HG02938 (cell line): ENCODE results near the gene PLVAP.

ENCODE experiments used
- ATAC-seq: cut with Tn5 transposase; IDR thresholded peaks from one replicate; pipeline ENCODE4 v1.9.1; 2021; ENCODE audit warnings: mild to moderate bottlenecking, moderate library complexity; ENCODE audit not compliant: unreplicated experiment

Gene PLVAP

GRCh38 chr19:17376935-17377600, at the start of gene PLVAP:
Gene PLVAP (minus strand): TSS chr19:17377342. CDS start chr19:17377288, 54 bp downstream.
- ATAC-seq = no peak

GRCh38 chr19:17424743-17425365, 47.7 kb upstream of the PLVAP start:
- ATAC-seq = no peak

GRCh38 chr19:17423429-17424208, 46.5 kb upstream of the PLVAP start:
- no peak for ATAC-seq

GRCh38 chr19:17421942-17422341, 44.8 kb upstream of the PLVAP start:
- no peak for ATAC-seq

- no peak for ATAC-seq
These were observed 43.4 kb upstream of the PLVAP start for GRCh38 chr19:17420475-17420924.

- peak; percentile 87 for ATAC-seq
These were observed 42.7 kb upstream of the PLVAP start, which contains the start of gene MVB12A for GRCh38 chr19:17419621-17420474. Gene MVB12A (plus strand): TSS chr19:17420047. CDS start chr19:17420136, 89 bp downstream.

- no peak for ATAC-seq
These were observed 42.0 kb upstream of the PLVAP start for GRCh38 chr19:17419154-17419620.

GRCh38 chr19:17418710-17419109, 41.6 kb upstream of the PLVAP start:
- ATAC-seq = no peak

GRCh38 chr19:17415121-17415520, 38.0 kb upstream of the PLVAP start:
- ATAC-seq = no peak

GRCh38 chr19:17414097-17414496, 37.0 kb upstream of the PLVAP start:
- no peak for ATAC-seq

- no peak for ATAC-seq
These were observed 34.7 kb upstream of the PLVAP start for GRCh38 chr19:17411801-17412200.

- no peak for ATAC-seq
These were observed 32.8 kb upstream of the PLVAP start for GRCh38 chr19:17409990-17410389.

- no peak for ATAC-seq
These were observed 29.7 kb upstream of the PLVAP start for GRCh38 chr19:17406887-17407196.

GRCh38 chr19:17406046-17406886, 29.1 kb upstream of the PLVAP start:
- peak; percentile 9 for ATAC-seq

- peak; percentile 75 for ATAC-seq
These were observed 28.3 kb upstream of the PLVAP start, which contains the start of gene BST2 for GRCh38 chr19:17405250-17406045. Gene BST2 (minus strand): TSS chr19:17405630. CDS start chr19:17405575, 55 bp downstream.

- ATAC-seq = peak; percentile 6
These were observed 27.6 kb upstream of the PLVAP start for GRCh38 chr19:17404621-17405249.

- ATAC-seq = no peak
These were observed 26.9 kb upstream of the PLVAP start for GRCh38 chr19:17404015-17404414.
